WI38 (cell line): ENCODE data around the gene OR5K4.
"Not testable (repeated sequence)": the region's sequence is repeated elsewhere in the genome, so short reads cannot be mapped to it uniquely, and the experiment has no call there.

Experiments used
- H3K4me3 ChIP-seq: 2 replicates; pipeline ENCODE4 v1.5.1; 2011; ENCODE audit warnings: low read depth, mild to moderate bottlenecking, control low read depth, low read length
- TF ChIP-seq, protein P1 (sequence below): IDR thresholded peaks from 2 replicates; pipeline ENCODE4 v1.5.1; 2012; ENCODE audit warnings: low read depth, mild to moderate bottlenecking, control low read depth, low read length

The OR5K4 gene

DNA sequence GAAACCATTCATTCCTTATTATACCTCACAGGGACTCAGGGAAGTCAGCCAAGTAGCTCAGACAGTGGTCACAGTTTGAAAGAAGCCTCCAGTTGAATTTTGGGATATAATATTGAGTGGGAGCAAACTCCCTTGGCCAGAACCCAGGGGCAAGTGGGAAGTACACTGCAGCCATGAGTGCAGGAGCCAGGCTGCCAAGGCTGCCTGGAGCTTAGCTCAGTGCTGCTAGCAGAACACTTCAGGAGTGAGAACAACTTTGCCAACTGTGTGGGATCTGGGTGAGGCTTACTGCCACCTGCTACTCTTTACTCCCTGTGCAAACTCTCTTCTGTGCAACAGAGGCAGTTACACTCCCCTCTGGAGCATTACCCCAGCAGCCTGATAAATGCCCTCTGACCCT is 41.4 kb downstream of the OR5K4 start:
- no peak overlapping the region for H3K4me3 ChIP-seq
- TF ChIP-seq, protein P1, sequence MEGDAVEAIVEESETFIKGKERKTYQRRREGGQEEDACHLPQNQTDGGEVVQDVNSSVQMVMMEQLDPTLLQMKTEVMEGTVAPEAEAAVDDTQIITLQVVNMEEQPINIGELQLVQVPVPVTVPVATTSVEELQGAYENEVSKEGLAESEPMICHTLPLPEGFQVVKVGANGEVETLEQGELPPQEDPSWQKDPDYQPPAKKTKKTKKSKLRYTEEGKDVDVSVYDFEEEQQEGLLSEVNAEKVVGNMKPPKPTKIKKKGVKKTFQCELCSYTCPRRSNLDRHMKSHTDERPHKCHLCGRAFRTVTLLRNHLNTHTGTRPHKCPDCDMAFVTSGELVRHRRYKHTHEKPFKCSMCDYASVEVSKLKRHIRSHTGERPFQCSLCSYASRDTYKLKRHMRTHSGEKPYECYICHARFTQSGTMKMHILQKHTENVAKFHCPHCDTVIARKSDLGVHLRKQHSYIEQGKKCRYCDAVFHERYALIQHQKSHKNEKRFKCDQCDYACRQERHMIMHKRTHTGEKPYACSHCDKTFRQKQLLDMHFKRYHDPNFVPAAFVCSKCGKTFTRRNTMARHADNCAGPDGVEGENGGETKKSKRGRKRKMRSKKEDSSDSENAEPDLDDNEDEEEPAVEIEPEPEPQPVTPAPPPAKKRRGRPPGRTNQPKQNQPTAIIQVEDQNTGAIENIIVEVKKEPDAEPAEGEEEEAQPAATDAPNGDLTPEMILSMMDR, result no peak

DNA sequence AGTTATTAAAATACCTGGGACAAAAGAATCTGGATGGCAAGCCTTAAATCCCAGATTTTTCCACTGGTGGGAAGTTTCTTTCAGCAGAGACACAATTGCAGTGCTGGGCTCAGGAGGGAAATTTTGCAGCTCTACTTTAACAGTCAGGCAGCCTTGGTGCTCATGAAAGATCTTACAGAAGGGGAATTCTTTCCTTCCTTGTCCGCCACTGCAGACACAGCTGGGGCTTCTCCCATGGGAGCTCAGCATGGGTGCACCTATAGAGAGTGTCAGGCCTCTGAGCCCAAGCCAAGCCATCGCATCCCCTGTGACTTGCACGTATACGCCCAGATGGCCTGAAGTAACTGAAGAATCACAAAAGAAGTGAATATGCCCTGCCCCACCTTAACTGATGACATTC is 42.8 kb downstream of the OR5K4 start:
- H3K4me3 ChIP-seq, result not testable (repeated sequence)

DNA sequence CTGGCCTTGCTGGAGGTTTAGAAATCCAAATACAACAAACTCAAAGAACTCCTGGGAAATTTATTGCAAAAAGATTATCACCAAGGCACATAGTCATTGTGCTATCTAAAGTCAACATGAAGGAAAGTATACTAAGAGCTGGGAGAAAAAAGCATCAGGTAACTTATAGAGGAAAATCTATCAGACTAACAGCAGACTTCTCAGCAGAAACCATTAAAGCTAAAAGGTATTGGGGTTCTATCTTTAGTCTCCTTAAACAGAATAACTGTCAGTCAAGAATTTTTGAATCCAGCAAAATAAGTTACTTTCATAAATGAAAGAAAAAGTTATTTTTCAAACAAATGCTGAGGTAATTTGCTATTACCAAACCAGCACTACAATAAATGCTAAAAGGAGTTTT is 44.9 kb downstream of the OR5K4 start:
- TF ChIP-seq, protein P1, result no peak
- no peak overlapping the region for H3K4me3 ChIP-seq

DNA sequence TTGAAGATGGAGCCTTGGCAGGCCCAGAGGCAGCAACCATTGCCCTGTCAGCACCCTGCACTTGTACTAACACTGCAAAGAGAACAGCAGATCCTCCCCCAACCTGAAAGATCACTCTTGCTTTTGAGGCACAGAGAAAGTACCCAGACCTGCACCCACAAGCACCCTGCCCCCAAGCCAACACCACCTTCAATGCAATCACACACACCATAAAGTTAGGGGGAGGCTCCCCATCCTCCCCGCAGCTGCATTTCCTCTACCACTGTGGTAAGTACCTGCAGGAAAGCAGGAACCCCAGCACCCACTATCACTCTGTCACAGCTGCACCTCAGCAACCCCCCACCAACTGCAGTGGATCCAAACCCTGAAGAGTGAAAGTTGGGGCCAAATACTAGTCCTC is 48.9 kb downstream of the OR5K4 start:
- no peak overlapping the region for H3K4me3 ChIP-seq
- TF ChIP-seq, protein P1, result no peak

DNA sequence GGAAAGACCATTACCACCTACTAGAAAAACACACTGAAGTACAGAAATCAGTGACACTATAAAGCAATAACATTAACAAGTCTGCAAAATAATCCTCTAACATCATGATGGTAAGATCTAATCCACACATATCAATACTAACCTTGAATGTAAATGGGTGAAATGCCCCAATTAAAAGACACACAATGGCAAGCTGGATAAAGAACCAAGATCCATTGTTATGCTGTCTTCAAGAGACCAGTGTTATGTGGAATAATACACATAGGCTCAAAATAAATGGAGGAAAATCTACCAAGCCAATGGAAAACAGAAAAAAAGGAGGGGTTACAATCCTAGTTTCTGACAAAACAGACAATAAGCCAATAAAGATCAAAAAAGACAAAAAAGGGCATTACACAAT is 50.4 kb downstream of the OR5K4 start:
- no peak overlapping the region for H3K4me3 ChIP-seq
- TF ChIP-seq, protein P1, result no peak
